Gastrocnemius medialis (tissue), 4 donors: ENCODE measurements around the gene SAMD13.

Experiments
- CTCF ChIP-seq, 5 experiments: fragments of 450-650 bp in 3 of 5; fragments of 200-600 bp in 2 of 5; sonication (generic) in 2 of 5; IDR thresholded peaks in 4 of 5; conservative IDR thresholded peaks in 1 of 5; 1 replicate in 4 of 5; 2 replicates in 1 of 5; pipeline ENCODE4 v1.5.1; 2016 to 2019; ENCODE audit warnings: antibody characterized with exemption in 5 of 5, mild to moderate bottlenecking in 3 of 5, moderate library complexity in 3 of 5
- POLR2A ChIP-seq, 2 donors: fragments of 450-650 bp; IDR thresholded peaks; one replicate each; pipeline ENCODE4 v1.6.1; 2017; ENCODE audit warnings: antibody characterized with exemption in 2 of 2, mild to moderate bottlenecking in 2 of 2, moderate library complexity in 2 of 2

DNA sequence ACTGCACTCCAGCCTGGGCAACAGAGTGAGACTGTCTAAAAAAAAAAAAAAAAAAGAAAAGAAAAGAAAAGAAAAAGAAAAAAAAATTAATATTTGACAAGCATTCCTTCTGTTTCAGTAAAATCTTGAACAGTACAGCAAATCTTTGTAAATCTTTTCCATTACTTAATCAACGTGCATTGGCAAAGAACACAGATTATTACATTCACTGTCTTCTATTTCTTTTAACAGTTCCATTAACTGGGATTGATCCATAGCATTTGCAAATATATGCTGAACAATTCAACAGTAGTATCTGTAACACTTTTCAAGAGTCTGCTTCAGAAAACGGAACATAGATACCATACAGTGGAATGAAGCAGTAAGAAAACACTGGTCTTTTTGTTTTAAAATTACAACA lies 9.8 kb downstream of the SAMD13 start:
- TF ChIP-seq CTCF (IDR thresholded peaks at IDR 0.05 in 4 of 5, conservative IDR thresholded peaks at IDR 0.05 in 1 of 5) (no peak), POLR2A (IDR thresholded peaks at IDR 0.05) (no peak)
